Osteoblast (primary cell): Measurements from ENCODE around the gene RNF145. TPM values are rescaled to one million over a fixed set of nuclear protein-coding genes. Genes with fewer than 3 reads are reported as not detected.

Experiments used
- DNase-seq: peaks from one replicate; pipeline ENCODE4 v3.0.0; 2011; ENCODE audit warnings: low spot score, mixed read lengths; ENCODE audit not compliant: insufficient read length; ENCODE audit errors: missing footprints
- H2AFZ ChIP-seq: 2 replicates; pipeline ENCODE4 v1.6.0; 2011; ENCODE audit warnings: mild to moderate bottlenecking, low read length
- H3K27ac ChIP-seq: 2 replicates; pipeline ENCODE4 v1.5.1; 2011; ENCODE audit warnings: mild to moderate bottlenecking, low read depth, low read length, moderate library complexity
- H3K27me3 ChIP-seq: 2 replicates; pipeline ENCODE4 v1.6.0; 2012; ENCODE audit warnings: mild to moderate bottlenecking, control low read depth, inconsistent platforms, low read length, moderate library complexity; ENCODE audit not compliant: insufficient read depth
- H3K36me3 ChIP-seq: 2 replicates; pipeline ENCODE4 v1.5.1; 2011; ENCODE audit warnings: mild to moderate bottlenecking, low read length, control low read depth, moderate library complexity; ENCODE audit not compliant: insufficient read depth
- H3K4me1 ChIP-seq: 2 replicates; pipeline ENCODE4 v1.5.1; 2011; ENCODE audit warnings: mild to moderate bottlenecking, low read length, control low read depth, moderate library complexity; ENCODE audit not compliant: insufficient read depth
- H3K4me2 ChIP-seq: 2 replicates; pipeline ENCODE4 v1.6.0; 2011; ENCODE audit warnings: mild to moderate bottlenecking, low read length; ENCODE audit not compliant: insufficient read depth
- H3K4me3 ChIP-seq: fragments of 200-600 bp; sonication (generic); 3 replicates; pipeline ENCODE4 v1.5.1; 2012; ENCODE audit warnings: mild to moderate bottlenecking, low read length, inconsistent platforms; ENCODE audit not compliant: insufficient read depth
- H3K79me2 ChIP-seq: 2 replicates; pipeline ENCODE4 v1.6.0; 2012; ENCODE audit warnings: mild to moderate bottlenecking, low read length, control low read depth, inconsistent platforms; ENCODE audit not compliant: insufficient read depth
- H3K9me3 ChIP-seq: 2 replicates; pipeline ENCODE4 v1.5.1; 2011; ENCODE audit warnings: low read depth, low read length, control low read depth
- H4K20me1 ChIP-seq: 2 replicates; pipeline ENCODE4 v1.6.0; 2012; ENCODE audit warnings: mild to moderate bottlenecking, low read length, control low read depth; ENCODE audit not compliant: insufficient read depth
- total RNA-seq: library from RNA; depleted of rRNA; stranded (reverse); fragments of >200 nt; gene quantifications from 2 replicates; pipeline ENCODE4 v1.2.3, GENCODE V29; 2012
- TF ChIP-seq, protein P1 (sequence below): IDR thresholded peaks from 2 replicates; pipeline ENCODE4 v1.5.1; 2011; ENCODE audit warnings: mild to moderate bottlenecking, low read depth, low read length, moderate library complexity; ENCODE audit errors: extremely low read depth

Gene RNF145
- total RNA-seq, 1 donor, result 38.4 TPM

DNA sequence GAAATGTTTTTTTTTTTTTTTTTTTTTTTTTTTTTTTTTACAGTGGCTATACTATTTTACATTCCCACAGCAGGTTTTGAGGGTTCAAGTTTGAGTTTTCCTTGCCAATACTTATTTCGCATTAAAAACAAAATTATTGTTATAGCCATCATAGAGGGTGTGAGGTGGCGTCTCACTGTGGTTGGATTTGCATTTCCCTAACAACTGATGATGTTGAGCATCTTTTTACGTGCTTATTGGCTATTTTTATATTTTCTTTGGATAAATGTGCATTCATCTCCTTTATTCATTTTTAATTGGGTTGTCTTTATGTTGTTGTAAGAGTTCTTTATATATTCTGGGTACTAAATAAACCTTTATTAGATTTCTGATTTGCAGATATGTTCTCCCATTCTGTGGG, 34.8 kb upstream of the RNF145 start:
- H3K9me3 ChIP-seq, result no peaks in the 10 kb centered on the region
- DNase-seq, result no peak
- H3K4me3 ChIP-seq, result no peak overlapping the region

DNA sequence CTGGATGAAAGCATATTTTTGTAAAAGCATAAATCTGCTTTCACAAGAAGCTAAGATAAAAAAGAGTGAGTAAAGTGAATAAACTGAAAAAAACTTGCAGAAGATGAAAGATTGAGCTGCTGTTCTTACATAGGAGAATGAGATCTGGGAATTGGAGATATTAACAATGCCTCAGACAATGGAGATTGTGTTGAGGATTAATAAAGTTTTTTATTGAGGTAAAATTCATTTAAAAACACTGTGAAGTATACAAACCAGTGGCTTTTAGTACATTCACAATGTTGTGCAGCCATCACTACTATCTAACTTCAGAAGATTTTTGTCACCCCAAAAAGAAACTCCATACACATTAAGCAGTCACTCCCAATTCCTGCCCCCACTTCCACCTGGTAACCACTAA, 34.0 kb upstream of the RNF145 start:
- Histone ChIP-seq H2AFZ (no peak overlapping the region), H4K20me1 (no peaks in the 10 kb centered on the region), H3K4me3 (no peak overlapping the region), H3K27ac (no peak overlapping the region), H3K4me1 (peaks cover 10% of the 10 kb centered on the region), H3K4me2 (no peak overlapping the region), H3K36me3 (no peaks in the 10 kb centered on the region), H3K27me3 (no peaks in the 10 kb centered on the region), H3K79me2 (no peaks in the 10 kb centered on the region), H3K9me3 (no peaks in the 10 kb centered on the region)
- TF ChIP-seq, protein P1, sequence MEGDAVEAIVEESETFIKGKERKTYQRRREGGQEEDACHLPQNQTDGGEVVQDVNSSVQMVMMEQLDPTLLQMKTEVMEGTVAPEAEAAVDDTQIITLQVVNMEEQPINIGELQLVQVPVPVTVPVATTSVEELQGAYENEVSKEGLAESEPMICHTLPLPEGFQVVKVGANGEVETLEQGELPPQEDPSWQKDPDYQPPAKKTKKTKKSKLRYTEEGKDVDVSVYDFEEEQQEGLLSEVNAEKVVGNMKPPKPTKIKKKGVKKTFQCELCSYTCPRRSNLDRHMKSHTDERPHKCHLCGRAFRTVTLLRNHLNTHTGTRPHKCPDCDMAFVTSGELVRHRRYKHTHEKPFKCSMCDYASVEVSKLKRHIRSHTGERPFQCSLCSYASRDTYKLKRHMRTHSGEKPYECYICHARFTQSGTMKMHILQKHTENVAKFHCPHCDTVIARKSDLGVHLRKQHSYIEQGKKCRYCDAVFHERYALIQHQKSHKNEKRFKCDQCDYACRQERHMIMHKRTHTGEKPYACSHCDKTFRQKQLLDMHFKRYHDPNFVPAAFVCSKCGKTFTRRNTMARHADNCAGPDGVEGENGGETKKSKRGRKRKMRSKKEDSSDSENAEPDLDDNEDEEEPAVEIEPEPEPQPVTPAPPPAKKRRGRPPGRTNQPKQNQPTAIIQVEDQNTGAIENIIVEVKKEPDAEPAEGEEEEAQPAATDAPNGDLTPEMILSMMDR, result no peak
- no peak for DNase-seq

More for the DNA sequence above, 34.8 kb upstream of the RNF145 start:
- Histone ChIP-seq H3K4me1 (peaks cover 10% of the 10 kb centered on the region), H3K27me3 (no peaks in the 10 kb centered on the region), H4K20me1 (no peaks in the 10 kb centered on the region), H3K79me2 (no peaks in the 10 kb centered on the region), H3K4me2 (no peak overlapping the region), H3K36me3 (no peaks in the 10 kb centered on the region), H2AFZ (no peak overlapping the region), H3K27ac (no peak overlapping the region)
- TF ChIP-seq, protein P1, result no peak

DNA sequence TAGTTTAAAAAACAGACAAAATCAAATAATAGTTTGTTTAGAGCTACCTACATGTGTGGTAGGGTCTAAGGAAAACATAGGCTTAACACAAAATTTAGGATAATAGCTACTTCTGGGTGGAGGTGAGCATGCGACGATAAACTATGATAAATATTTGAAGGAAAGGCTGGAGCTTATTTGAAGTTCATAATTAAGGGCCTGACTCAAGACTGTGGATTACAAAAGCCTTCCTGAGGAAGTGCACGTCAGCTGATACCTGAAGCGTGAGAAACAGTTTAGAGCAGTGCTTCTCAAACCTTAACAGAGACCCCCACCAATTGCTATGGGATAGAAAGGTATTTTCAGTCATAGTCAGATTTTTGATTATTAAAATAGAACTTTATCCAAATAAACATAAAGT, 33.3 kb upstream of the RNF145 start:
- Histone ChIP-seq H3K9me3 (no peaks in the 10 kb centered on the region), H3K27me3 (no peaks in the 10 kb centered on the region), H3K4me1 (peaks cover 10% of the 10 kb centered on the region), H3K79me2 (no peaks in the 10 kb centered on the region), H3K27ac (no peak overlapping the region), H3K4me2 (no peak overlapping the region), H4K20me1 (no peaks in the 10 kb centered on the region), H3K4me3 (no peak overlapping the region), H3K36me3 (no peaks in the 10 kb centered on the region), H2AFZ (no peak overlapping the region)
- DNase-seq, result no peak
- TF ChIP-seq, protein P1, result no peak

DNA sequence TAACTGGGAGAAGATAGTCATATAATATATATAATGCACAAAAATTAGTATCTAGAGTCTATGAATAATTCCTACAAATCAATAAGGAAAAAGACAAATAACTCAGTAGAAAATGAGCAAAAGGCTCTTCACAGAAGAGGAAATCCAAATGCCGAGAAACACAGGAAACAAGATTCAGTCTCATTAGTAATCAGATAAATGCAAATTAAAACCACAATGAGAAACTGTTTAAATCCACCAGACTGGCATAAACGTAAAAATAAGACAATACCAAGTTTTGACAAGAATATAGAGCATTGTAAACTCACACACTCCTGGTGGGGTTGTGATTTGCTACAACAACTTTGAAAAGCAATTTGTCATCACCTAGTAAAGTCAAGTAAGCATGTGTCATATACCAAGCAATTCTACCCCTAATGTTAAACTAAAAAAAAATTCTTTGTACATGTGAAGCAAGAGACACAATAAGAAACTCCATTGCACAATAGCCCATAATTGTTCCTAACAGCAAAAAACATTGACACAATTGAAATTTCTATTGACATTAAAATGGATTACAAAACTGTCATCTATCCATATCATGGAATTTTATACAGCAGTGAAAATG, 32.7 kb upstream of the RNF145 start:
- TF ChIP-seq, protein P1, result no peak

More for the DNA sequence above, 32.7 kb upstream of the RNF145 start:
- no peak for DNase-seq
- Histone ChIP-seq H4K20me1 (no peaks in the 10 kb centered on the region), H3K4me3 (no peak overlapping the region), H3K4me1 (peaks cover 10% of the 10 kb centered on the region), H3K27ac (no peak overlapping the region), H3K27me3 (no peaks in the 10 kb centered on the region), H3K9me3 (no peaks in the 10 kb centered on the region), H3K4me2 (no peak overlapping the region), H3K79me2 (no peaks in the 10 kb centered on the region), H3K36me3 (no peaks in the 10 kb centered on the region), H2AFZ (no peak overlapping the region)
